SK-N-SH treated with all-trans-retinoic acid at 6 μM for 48 hours (cell line): Measurements from ENCODE around the gene PPP1R36.

Experiments
- ATAC-seq: fragments of 200-7000 bp; cut with Tn5 transposase; 3 replicates; pipeline ENCODE4 v1.9.1; 2020; ENCODE audit warnings: mild to moderate bottlenecking, moderate library complexity
- BACH2 ChIP-seq: fragments of 250-450 bp; sonication (Bioruptor Pico); IDR thresholded peaks from 2 replicates; pipeline ENCODE4 v1.9.0; 2021; ENCODE audit warnings: mild to moderate bottlenecking, borderline replicate concordance
- CSDC2 ChIP-seq: fragments of 250-450 bp; sonication (Bioruptor Pico); IDR thresholded peaks from 2 replicates; pipeline ENCODE4 v1.5.0; 2020; ENCODE audit warnings: mild to moderate bottlenecking, moderate library complexity
- ESRRG ChIP-seq: fragments of 250-450 bp; sonication (Bioruptor Pico); IDR thresholded peaks from 2 replicates; pipeline ENCODE4 v1.6.1; 2021; ENCODE audit warnings: mild to moderate bottlenecking
- GLIS3 ChIP-seq: fragments of 250-450 bp; sonication (Bioruptor Pico); IDR thresholded peaks from 2 replicates; pipeline ENCODE4 v1.5.0; 2020; ENCODE audit warnings: mild to moderate bottlenecking, moderate library complexity
- ISL1 ChIP-seq: fragments of 250-450 bp; sonication (Bioruptor Pico); IDR thresholded peaks from 2 replicates; pipeline ENCODE4 v2.1.2; 2022; ENCODE audit warnings: mild to moderate bottlenecking, moderate library complexity
- PPARA ChIP-seq: fragments of 250-450 bp; sonication (Bioruptor Pico); IDR thresholded peaks from 2 replicates; pipeline ENCODE4 v1.5.0; 2020; ENCODE audit warnings: mild to moderate bottlenecking, borderline replicate concordance
- RARB ChIP-seq: fragments of 250-450 bp; sonication (Bioruptor Pico); IDR thresholded peaks from 2 replicates; pipeline ENCODE4 v1.8.0; 2021; ENCODE audit warnings: mild to moderate bottlenecking, moderate library complexity
- SNAI2 ChIP-seq: fragments of 250-450 bp; sonication (Bioruptor Pico); IDR thresholded peaks from 2 replicates; pipeline ENCODE4 v1.5.0; 2020; ENCODE audit warnings: mild to moderate bottlenecking, moderate library complexity
- TCF4 ChIP-seq: fragments of 250-450 bp; sonication (Bioruptor Pico); IDR thresholded peaks from 2 replicates; pipeline ENCODE4 v1.8.0; 2021; ENCODE audit warnings: mild to moderate bottlenecking, moderate library complexity, borderline replicate concordance
- TOX ChIP-seq: fragments of 250-450 bp; sonication (Bioruptor Pico); IDR thresholded peaks from 2 replicates; pipeline ENCODE4 v1.8.0; 2021; ENCODE audit warnings: mild to moderate bottlenecking, moderate library complexity, borderline replicate concordance
- ZC3H10 ChIP-seq: fragments of 250-450 bp; sonication (Bioruptor Pico); IDR thresholded peaks from 2 replicates; pipeline ENCODE4 v1.5.1; 2021; ENCODE audit warnings: mild to moderate bottlenecking, moderate library complexity
- ZFP3 ChIP-seq: fragments of 250-450 bp; sonication (Bioruptor Pico); IDR thresholded peaks from 2 replicates; pipeline ENCODE4 v1.5.0; 2020; ENCODE audit warnings: mild to moderate bottlenecking, moderate library complexity
- ZNF565 ChIP-seq: fragments of 450-650 bp; formaldehyde crosslinking; conservative IDR thresholded peaks from 2 replicates; pipeline ENCODE4 v1.5.0; 2020; ENCODE audit warnings: low read depth, mild to moderate bottlenecking, moderate library complexity
- ZNF70 ChIP-seq: fragments of 450-650 bp; formaldehyde crosslinking; IDR thresholded peaks from 2 replicates; pipeline ENCODE4 v1.5.0; 2020; ENCODE audit warnings: mild to moderate bottlenecking, moderate library complexity
- ZNF8 ChIP-seq: fragments of 450-650 bp; formaldehyde crosslinking; IDR thresholded peaks from 2 replicates; pipeline ENCODE4 v1.5.0; 2020; ENCODE audit warnings: mild to moderate bottlenecking, moderate library complexity
- TF ChIP-seq, protein P1 (sequence below): fragments of 250-450 bp; sonication (Bioruptor Pico); IDR thresholded peaks from 2 replicates; pipeline ENCODE4 v1.5.0; 2020; ENCODE audit warnings: mild to moderate bottlenecking, moderate library complexity
- TF ChIP-seq, protein P2 (sequence below): fragments of 250-450 bp; sonication (Bioruptor Pico); IDR thresholded peaks from 2 replicates; pipeline ENCODE4 v1.5.1; 2021; ENCODE audit warnings: mild to moderate bottlenecking, moderate library complexity
- TF ChIP-seq, protein P3 (sequence below): fragments of 250-450 bp; sonication (Bioruptor Pico); IDR thresholded peaks from 2 replicates; pipeline ENCODE4 v1.8.0; 2020; ENCODE audit warnings: mild to moderate bottlenecking, moderate library complexity, borderline replicate concordance
- TF ChIP-seq, protein P4 (sequence below): fragments of 250-450 bp; sonication (Bioruptor Pico); IDR thresholded peaks from 2 replicates; pipeline ENCODE4 v1.5.1; 2020; ENCODE audit warnings: low read depth, mild to moderate bottlenecking, moderate library complexity
- TF ChIP-seq, protein P5 (sequence below): fragments of 250-450 bp; sonication (Bioruptor Pico); IDR thresholded peaks from 2 replicates; pipeline ENCODE4 v1.8.0; 2021; ENCODE audit warnings: low read depth, mild to moderate bottlenecking, moderate library complexity, borderline replicate concordance

PPP1R36 gene

GRCh38 chr14:64501411-64502171 is 48.2 kb upstream of the PPP1R36 start (continued):
- TF ChIP-seq, protein P1, sequence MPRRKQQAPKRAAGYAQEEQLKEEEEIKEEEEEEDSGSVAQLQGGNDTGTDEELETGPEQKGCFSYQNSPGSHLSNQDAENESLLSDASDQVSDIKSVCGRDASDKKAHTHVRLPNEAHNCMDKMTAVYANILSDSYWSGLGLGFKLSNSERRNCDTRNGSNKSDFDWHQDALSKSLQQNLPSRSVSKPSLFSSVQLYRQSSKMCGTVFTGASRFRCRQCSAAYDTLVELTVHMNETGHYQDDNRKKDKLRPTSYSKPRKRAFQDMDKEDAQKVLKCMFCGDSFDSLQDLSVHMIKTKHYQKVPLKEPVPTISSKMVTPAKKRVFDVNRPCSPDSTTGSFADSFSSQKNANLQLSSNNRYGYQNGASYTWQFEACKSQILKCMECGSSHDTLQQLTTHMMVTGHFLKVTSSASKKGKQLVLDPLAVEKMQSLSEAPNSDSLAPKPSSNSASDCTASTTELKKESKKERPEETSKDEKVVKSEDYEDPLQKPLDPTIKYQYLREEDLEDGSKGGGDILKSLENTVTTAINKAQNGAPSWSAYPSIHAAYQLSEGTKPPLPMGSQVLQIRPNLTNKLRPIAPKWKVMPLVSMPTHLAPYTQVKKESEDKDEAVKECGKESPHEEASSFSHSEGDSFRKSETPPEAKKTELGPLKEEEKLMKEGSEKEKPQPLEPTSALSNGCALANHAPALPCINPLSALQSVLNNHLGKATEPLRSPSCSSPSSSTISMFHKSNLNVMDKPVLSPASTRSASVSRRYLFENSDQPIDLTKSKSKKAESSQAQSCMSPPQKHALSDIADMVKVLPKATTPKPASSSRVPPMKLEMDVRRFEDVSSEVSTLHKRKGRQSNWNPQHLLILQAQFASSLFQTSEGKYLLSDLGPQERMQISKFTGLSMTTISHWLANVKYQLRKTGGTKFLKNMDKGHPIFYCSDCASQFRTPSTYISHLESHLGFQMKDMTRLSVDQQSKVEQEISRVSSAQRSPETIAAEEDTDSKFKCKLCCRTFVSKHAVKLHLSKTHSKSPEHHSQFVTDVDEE (CRISPR knock-in tag), result no peak
- TF ChIP-seq RARB (CRISPR knock-in tag) (no peak), GLIS3 (no peak), ZC3H10 (CRISPR knock-in tag) (no peak), TOX (CRISPR knock-in tag) (no peak), CSDC2 (CRISPR knock-in tag) (no peak)
- TF ChIP-seq, protein P2, sequence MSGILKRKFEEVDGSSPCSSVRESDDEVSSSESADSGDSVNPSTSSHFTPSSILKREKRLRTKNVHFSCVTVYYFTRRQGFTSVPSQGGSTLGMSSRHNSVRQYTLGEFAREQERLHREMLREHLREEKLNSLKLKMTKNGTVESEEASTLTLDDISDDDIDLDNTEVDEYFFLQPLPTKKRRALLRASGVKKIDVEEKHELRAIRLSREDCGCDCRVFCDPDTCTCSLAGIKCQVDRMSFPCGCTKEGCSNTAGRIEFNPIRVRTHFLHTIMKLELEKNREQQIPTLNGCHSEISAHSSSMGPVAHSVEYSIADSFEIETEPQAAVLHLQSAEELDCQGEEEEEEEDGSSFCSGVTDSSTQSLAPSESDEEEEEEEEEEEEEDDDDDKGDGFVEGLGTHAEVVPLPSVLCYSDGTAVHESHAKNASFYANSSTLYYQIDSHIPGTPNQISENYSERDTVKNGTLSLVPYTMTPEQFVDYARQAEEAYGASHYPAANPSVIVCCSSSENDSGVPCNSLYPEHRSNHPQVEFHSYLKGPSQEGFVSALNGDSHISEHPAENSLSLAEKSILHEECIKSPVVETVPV (CRISPR knock-in tag), result no peak; the same call in 1 of the 2 replicates

DNA sequence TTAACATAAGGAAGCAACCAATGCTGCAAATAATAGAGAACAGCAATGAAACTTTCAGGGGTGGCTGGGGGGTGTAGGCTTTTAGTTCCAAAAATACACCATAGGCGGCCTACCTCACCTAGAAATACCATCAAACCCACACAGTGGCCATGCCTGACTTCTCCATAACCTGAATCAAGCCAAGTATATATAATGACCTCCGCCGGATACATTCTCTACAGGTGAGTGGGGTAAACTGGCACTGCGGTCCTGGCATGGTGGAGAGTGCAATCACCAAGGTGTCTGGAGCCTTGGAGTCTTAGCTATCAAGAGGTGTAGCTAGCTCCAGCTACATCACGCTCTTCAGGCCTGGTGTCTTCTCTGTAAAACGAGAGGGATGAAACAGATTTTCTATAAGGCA is 47.3 kb upstream of the PPP1R36 start:
- no peak for ATAC-seq
- no peak for TF ChIP-seq ISL1
- no peak for TF ChIP-seq ZC3H10 (CRISPR knock-in tag)
- no peak for TF ChIP-seq PPARA (CRISPR knock-in tag)
- TF ChIP-seq GLIS3, result no peak

DNA sequence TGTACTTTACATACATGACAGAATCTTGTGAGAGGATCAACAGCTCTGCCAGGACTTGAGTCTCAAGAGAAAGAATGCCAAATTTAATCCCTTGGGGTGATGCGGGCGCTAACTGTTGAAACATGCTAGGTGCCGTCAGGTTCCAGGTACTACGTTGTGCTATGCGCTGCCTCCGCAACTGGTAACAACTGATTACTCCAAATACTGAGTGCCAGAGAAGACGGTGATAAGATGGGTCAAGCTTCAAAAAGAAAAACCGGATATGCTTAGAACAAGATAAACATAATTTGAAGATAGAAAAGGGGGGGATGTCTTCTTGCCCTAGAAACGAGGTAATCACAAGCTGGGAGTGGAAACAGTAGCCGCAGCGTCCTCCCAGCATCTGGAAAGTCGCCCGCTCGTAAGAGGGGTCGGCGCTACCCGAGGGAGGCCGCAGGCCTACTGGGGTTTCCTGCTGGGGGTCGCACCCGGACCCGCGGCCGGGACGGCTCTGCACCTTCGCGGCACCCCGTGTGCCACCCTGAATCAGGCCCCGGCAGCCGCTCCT is 46.8 kb upstream of the PPP1R36 start:
- no peak for TF ChIP-seq ZNF8
- no peak for TF ChIP-seq RARB (CRISPR knock-in tag)
- TF ChIP-seq, protein P2 (CRISPR knock-in tag), result no peak
- no peak for TF ChIP-seq BACH2 (CRISPR knock-in tag)
- TF ChIP-seq SNAI2 (CRISPR knock-in tag), result no peak
- TF ChIP-seq, protein P3, sequence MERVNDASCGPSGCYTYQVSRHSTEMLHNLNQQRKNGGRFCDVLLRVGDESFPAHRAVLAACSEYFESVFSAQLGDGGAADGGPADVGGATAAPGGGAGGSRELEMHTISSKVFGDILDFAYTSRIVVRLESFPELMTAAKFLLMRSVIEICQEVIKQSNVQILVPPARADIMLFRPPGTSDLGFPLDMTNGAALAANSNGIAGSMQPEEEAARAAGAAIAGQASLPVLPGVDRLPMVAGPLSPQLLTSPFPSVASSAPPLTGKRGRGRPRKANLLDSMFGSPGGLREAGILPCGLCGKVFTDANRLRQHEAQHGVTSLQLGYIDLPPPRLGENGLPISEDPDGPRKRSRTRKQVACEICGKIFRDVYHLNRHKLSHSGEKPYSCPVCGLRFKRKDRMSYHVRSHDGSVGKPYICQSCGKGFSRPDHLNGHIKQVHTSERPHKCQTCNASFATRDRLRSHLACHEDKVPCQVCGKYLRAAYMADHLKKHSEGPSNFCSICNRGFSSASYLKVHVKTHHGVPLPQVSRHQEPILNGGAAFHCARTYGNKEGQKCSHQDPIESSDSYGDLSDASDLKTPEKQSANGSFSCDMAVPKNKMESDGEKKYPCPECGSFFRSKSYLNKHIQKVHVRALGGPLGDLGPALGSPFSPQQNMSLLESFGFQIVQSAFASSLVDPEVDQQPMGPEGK (CRISPR knock-in tag), result no peak
- TF ChIP-seq ZFP3 (CRISPR knock-in tag), result no peak
- TF ChIP-seq TOX (CRISPR knock-in tag), result no peak
- TF ChIP-seq ZNF565, result no peak
- TF ChIP-seq ZC3H10 (CRISPR knock-in tag), result no peak
- TF ChIP-seq GLIS3, result no peak
- TF ChIP-seq TCF4 (CRISPR knock-in tag), result no peak
- no peak for TF ChIP-seq PPARA (CRISPR knock-in tag)
- TF ChIP-seq, protein P4, sequence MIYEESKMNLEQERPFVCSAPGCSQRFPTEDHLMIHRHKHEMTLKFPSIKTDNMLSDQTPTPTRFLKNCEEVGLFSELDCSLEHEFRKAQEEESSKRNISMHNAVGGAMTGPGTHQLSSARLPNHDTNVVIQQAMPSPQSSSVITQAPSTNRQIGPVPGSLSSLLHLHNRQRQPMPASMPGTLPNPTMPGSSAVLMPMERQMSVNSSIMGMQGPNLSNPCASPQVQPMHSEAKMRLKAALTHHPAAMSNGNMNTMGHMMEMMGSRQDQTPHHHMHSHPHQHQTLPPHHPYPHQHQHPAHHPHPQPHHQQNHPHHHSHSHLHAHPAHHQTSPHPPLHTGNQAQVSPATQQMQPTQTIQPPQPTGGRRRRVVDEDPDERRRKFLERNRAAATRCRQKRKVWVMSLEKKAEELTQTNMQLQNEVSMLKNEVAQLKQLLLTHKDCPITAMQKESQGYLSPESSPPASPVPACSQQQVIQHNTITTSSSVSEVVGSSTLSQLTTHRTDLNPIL, result no peak
- TF ChIP-seq, protein P5, sequence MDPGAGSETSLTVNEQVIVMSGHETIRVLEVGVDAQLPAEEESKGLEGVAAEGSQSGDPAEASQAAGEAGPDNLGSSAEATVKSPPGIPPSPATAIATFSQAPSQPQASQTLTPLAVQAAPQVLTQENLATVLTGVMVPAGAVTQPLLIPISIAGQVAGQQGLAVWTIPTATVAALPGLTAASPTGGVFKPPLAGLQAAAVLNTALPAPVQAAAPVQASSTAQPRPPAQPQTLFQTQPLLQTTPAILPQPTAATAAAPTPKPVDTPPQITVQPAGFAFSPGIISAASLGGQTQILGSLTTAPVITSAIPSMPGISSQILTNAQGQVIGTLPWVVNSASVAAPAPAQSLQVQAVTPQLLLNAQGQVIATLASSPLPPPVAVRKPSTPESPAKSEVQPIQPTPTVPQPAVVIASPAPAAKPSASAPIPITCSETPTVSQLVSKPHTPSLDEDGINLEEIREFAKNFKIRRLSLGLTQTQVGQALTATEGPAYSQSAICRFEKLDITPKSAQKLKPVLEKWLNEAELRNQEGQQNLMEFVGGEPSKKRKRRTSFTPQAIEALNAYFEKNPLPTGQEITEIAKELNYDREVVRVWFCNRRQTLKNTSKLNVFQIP, result no peak
- no peak for TF ChIP-seq CSDC2 (CRISPR knock-in tag)
- TF ChIP-seq ZNF70, result no peak
- TF ChIP-seq ESRRG, result no peak
- no peak for ATAC-seq
